H1 (cell line): ENCODE measurements around the gene LAMP1. TPM values are rescaled to one million over a fixed set of nuclear protein-coding genes. Genes with fewer than 3 reads are reported as not detected.
A peak's percentile ranks its signal among the peaks of the same experiment; 100 is the strongest.

Experiments
- CTCF ChIA-PET: fragments of 300-600 bp; sonication (Branson Sonifier 250); formaldehyde crosslinking; loops from one replicate; lab custom pipeline; 2021; ENCODE audit not compliant: partially characterized antibody; lab: Charles Lee
- POLR2A ChIA-PET: fragments of 300-600 bp; sonication (Branson Sonifier 250); formaldehyde crosslinking; loops from one replicate; lab custom pipeline; 2021; ENCODE audit warnings: inconsistent platforms; ENCODE audit not compliant: partially characterized antibody; lab: Charles Lee
- DNase-seq, 2 experiments: peaks; one replicate each; pipeline versions ENCODE4 v3.0.0 to v3.0.0-alpha.2; 2010 to 2022; ENCODE audit warnings: low spot score in 2 of 2, low read depth in 1 of 2, mixed read lengths in 1 of 2
- FAIRE-seq: peaks from 2 replicates; lab custom pipeline; 2011; peaks lifted over from hg19 to GRCh38; lab: Jason Lieb, UNC
- H2AFZ ChIP-seq: 2 replicates; pipeline ENCODE4 v1.8.1; 2012; ENCODE audit warnings: low read length, inconsistent platforms
- H2AK5ac ChIP-seq: 2 replicates; pipeline ENCODE4 v1.6.1; 2013; ENCODE audit warnings: low read depth, low read length
- H2BK120ac ChIP-seq: replicated peaks from 2 replicates; pipeline ENCODE3; 2013; ENCODE audit warnings: low read depth, low read length, inconsistent platforms
- H2BK12ac ChIP-seq: 2 replicates; pipeline ENCODE4 v1.6.1; 2013; ENCODE audit warnings: low read depth, low read length
- H2BK15ac ChIP-seq: 2 replicates; pipeline ENCODE4 v1.6.1; 2013; ENCODE audit warnings: low read length
- H2BK20ac ChIP-seq: 2 replicates; pipeline ENCODE4 v1.6.1; 2013; ENCODE audit warnings: low read length
- H2BK5ac ChIP-seq: 2 replicates; pipeline ENCODE4 v1.6.1; 2013; ENCODE audit warnings: low read depth, low read length
- H3K14ac ChIP-seq: 2 replicates; pipeline ENCODE4 v1.6.1; 2013; ENCODE audit warnings: inconsistent platforms; ENCODE audit not compliant: insufficient read length
- H3K18ac ChIP-seq: 2 replicates; pipeline ENCODE4 v1.6.1; 2013; ENCODE audit warnings: low read length; ENCODE audit errors: extremely low read depth
- H3K23ac ChIP-seq: 2 replicates; pipeline ENCODE4 v1.6.1; 2013; ENCODE audit warnings: inconsistent platforms; ENCODE audit not compliant: insufficient read length
- H3K23me2 ChIP-seq: 2 replicates; pipeline ENCODE4 v1.6.1; 2013; ENCODE audit warnings: low read depth, low read length
- H3K27ac ChIP-seq: 2 replicates; pipeline ENCODE4 v1.6.1; 2011; ENCODE audit warnings: low read depth, low read length, inconsistent platforms
- H3K27me3 ChIP-seq, 4 experiments: replicated peaks in 1 of 4; 1 replicate in 1 of 4; 2 replicates in 3 of 4; pipeline versions ENCODE4 v1.6.1 to v1.8.1; 2011 to 2013; ENCODE audit warnings: low read length in 3 of 4, mild to moderate bottlenecking in 3 of 4, inconsistent platforms in 2 of 4, mixed read lengths in 2 of 4, moderate library complexity in 1 of 4; ENCODE audit not compliant: control insufficient read depth in 3 of 4, insufficient read depth in 3 of 4; ENCODE audit errors: extremely low read depth in 1 of 4
- H3K36me3 ChIP-seq, 4 experiments: 2 replicates each; pipeline versions ENCODE4 v1.6.1 to v1.8.1; 2011 to 2013; ENCODE audit warnings: mild to moderate bottlenecking in 4 of 4, low read length in 3 of 4, moderate library complexity in 2 of 4, control low read depth in 1 of 4, inconsistent platforms in 1 of 4; ENCODE audit not compliant: insufficient read depth in 4 of 4, control insufficient read depth in 2 of 4
- H3K4ac ChIP-seq: replicated peaks from 2 replicates; pipeline ENCODE3; 2013; ENCODE audit warnings: low read length, low read depth, mixed read lengths, inconsistent platforms; ENCODE audit not compliant: insufficient read length
- H3K4me1 ChIP-seq, 4 experiments: replicated peaks in 1 of 4; 1 replicate in 1 of 4; 2 replicates in 3 of 4; pipeline versions ENCODE4 v1.6.1 to v1.8.1; 2011 to 2013; ENCODE audit warnings: low read length in 3 of 4, inconsistent platforms in 2 of 4, mixed read lengths in 1 of 4; ENCODE audit not compliant: insufficient read depth in 4 of 4, control insufficient read depth in 3 of 4
- H3K4me2 ChIP-seq, 2 experiments: 2 replicates each; pipeline versions ENCODE4 v1.6.1 to v1.8.1; 2011 to 2013; ENCODE audit warnings: low read depth in 2 of 2, low read length in 2 of 2, control low read depth in 1 of 2, inconsistent platforms in 1 of 2, mild to moderate bottlenecking in 1 of 2; ENCODE audit not compliant: insufficient read depth in 1 of 2
- H3K4me3 ChIP-seq, 4 experiments: fragments of 200-600, 300-600 bp in 1 of 4; sonication (generic), shearing (Covaris generic), sonication (Bioruptor Twin) in 1 of 4; 2 replicates each; pipeline versions ENCODE4 v1.5.1 to v1.8.1; 2011 to 2016; ENCODE audit warnings: low read length in 4 of 4, low read depth in 3 of 4, control low read depth in 2 of 4, inconsistent platforms in 2 of 4, mild to moderate bottlenecking in 2 of 4, mixed read lengths in 1 of 4, moderate library complexity in 1 of 4; ENCODE audit not compliant: insufficient read depth in 2 of 4; ENCODE audit errors: extremely low read depth in 1 of 4
- H3K56ac ChIP-seq: replicated peaks from 2 replicates; pipeline ENCODE3; 2013; ENCODE audit warnings: low read depth, mild to moderate bottlenecking, mixed read lengths, low read length, inconsistent platforms; ENCODE audit not compliant: insufficient read length
- H3K79me1 ChIP-seq: 2 replicates; pipeline ENCODE4 v1.6.1; 2013; ENCODE audit warnings: low read depth, low read length, control low read depth
- H3K79me2 ChIP-seq, 2 experiments: 2 replicates each; pipeline versions ENCODE4 v1.6.1 to v1.8.1; 2012 to 2013; ENCODE audit warnings: low read length in 2 of 2, mild to moderate bottlenecking in 2 of 2, inconsistent platforms in 1 of 2; ENCODE audit not compliant: insufficient read depth in 2 of 2, control insufficient read depth in 1 of 2
- H3K9ac ChIP-seq, 4 experiments: replicated peaks in 1 of 4; 1 replicate in 1 of 4; 2 replicates in 3 of 4; pipeline versions ENCODE4 v1.6.1 to v1.8.1; 2011 to 2013; ENCODE audit warnings: low read depth in 3 of 4, low read length in 3 of 4, control low read depth in 2 of 4, mild to moderate bottlenecking in 2 of 4, moderate library complexity in 2 of 4, inconsistent platforms in 1 of 4; ENCODE audit errors: extremely low read depth in 1 of 4
- H3K9me3 ChIP-seq, 2 experiments: 2 replicates each; pipeline versions ENCODE4 v1.6.1 to v1.8.1; 2012 to 2013; ENCODE audit warnings: mild to moderate bottlenecking in 2 of 2, moderate library complexity in 2 of 2, control low read depth in 1 of 2, inconsistent platforms in 1 of 2, low read depth in 1 of 2, low read length in 1 of 2, mixed read lengths in 1 of 2; ENCODE audit not compliant: insufficient read depth in 2 of 2
- H4K20me1 ChIP-seq, 2 experiments: replicated peaks in 1 of 2; 2 replicates each; pipeline versions ENCODE3 to v1.8.1; 2011 to 2013; ENCODE audit warnings: inconsistent platforms in 2 of 2, low read length in 2 of 2, mild to moderate bottlenecking in 1 of 2; ENCODE audit not compliant: insufficient read depth in 2 of 2, control insufficient read depth in 1 of 2
- H4K5ac ChIP-seq: 2 replicates; pipeline ENCODE4 v1.6.1; 2013; ENCODE audit warnings: low read length, low read depth, mixed read lengths, inconsistent platforms; ENCODE audit not compliant: insufficient read length
- H4K8ac ChIP-seq: 2 replicates; pipeline ENCODE4 v1.8.0; 2013; ENCODE audit warnings: mild to moderate bottlenecking, moderate library complexity, low read length, inconsistent platforms; ENCODE audit not compliant: insufficient read depth; ENCODE audit errors: extremely low read depth
- H4K91ac ChIP-seq: replicated peaks from 2 replicates; pipeline ENCODE3; 2013; ENCODE audit warnings: low read length, mixed read lengths, inconsistent platforms; ENCODE audit not compliant: insufficient read length
- GTF2F1 ChIP-seq: IDR thresholded peaks from 2 replicates; pipeline ENCODE4 v1.6.1; 2012; ENCODE audit warnings: low read depth, low read length, improper control_type of control experiment, borderline replicate concordance
- POU5F1 ChIP-seq: IDR thresholded peaks from 2 replicates; pipeline ENCODE4 v1.6.1; 2011; ENCODE audit warnings: low read depth, mild to moderate bottlenecking, low read length, moderate library complexity
- RFX5 ChIP-seq: IDR thresholded peaks from 2 replicates; pipeline ENCODE4 v1.6.1; 2011; ENCODE audit warnings: low read depth, low read length, improper control_type of control experiment, borderline replicate concordance
- WGBS, 2 experiments: shearing (Covaris generic) in 1 of 2; methylation state at CpG; one replicate each; pipeline versions ENCODE4 v1.1.6 to v1.1.7; 2013 to 2015; ENCODE audit warnings: low lambda C conversion rate in 2 of 2, mixed read lengths in 2 of 2, inconsistent platforms in 1 of 2, low coverage in 1 of 2, missing lambda C conversion rate in 1 of 2; ENCODE audit not compliant: insufficient replicate concordance in 2 of 2, insufficient coverage in 1 of 2, insufficient read length in 1 of 2; ENCODE audit errors: extremely low coverage in 1 of 2, missing lambda C conversion rate in 1 of 2; 5-methylcytosine and 5-hydroxymethylcytosine counted together
- polyA plus RNA-seq, 7 experiments: library from polyadenylated mRNA; depleted of rRNA in 3 of 7; stranded (reverse) in 5 of 7; unstranded in 2 of 7; fragments of >200 nt in 5 of 7; fragments of 200-250 nt in 2 of 7; gene quantifications; 1 replicate in 5 of 7; 2 replicates in 1 of 7; 4 replicates in 1 of 7; pipeline versions ENCODE4 v1.2.1 to v1.2.3, GENCODE V29; 2011 to 2013; ENCODE audit warnings: missing spikeins in 2 of 7, mixed read lengths in 2 of 7
- total RNA-seq: library from RNA; stranded (reverse); fragmentation: NEBNext Ultra II Directional; extraction: Animal tissue kit (Norgen Biotek cat#: 25700); gene quantifications from 2 replicates; pipeline ENCODE4 v1.2.1, GENCODE V29; 2021

LAMP1 gene
- total and polyA plus RNA-seq, 2 of the 8 experiments (the other 6 are each of a cell fraction or from before 2014, with no cell fraction given): 97.6 to 140 TPM

DNA sequence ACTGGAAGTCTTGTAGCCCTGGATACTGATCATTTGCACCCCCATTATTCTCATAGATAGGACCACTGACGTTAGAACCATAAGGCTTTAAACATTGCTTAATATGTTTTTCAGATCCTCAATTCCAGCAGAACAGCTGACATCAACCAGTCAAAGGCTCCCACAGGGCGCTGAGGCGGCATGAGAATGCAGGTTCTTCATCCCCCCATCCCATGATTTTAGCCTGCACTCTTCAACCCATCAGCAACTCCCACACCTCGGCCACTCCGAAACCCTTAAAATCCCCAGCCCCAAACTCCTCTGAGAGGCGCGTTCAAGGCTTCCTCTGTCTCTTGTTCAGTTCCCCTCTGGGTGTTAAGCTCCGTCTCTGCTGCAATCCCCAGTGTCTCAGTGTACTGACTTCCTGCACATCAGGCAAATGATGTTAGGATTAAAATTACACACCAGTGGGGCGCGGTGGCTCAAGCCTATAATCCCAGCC lies 24.3 kb upstream of the LAMP1 start:
- H3K4me3 ChIP-seq: no peak overlapping the region
- no peak overlapping the region for H2AFZ ChIP-seq
- no peak overlapping the region for H4K5ac ChIP-seq
- 91% methylated on average over 10 of the region's 10 CpGs; no CpG with 5 or more reads in 1 of the 2 experiments for WGBS, 2 experiments
- H2BK120ac ChIP-seq: no peak overlapping the region
- no peaks in the 10 kb centered on the region for H3K4me1 ChIP-seq
- no peak overlapping the region for H3K14ac ChIP-seq
- POLR2A ChIA-PET: interaction anchor here (0.7 to 1.5 kb wide), 4 partner anchors 8 to 55 kb away, joined by 3 read pairs; no protein-coding TSS in a partner anchor
- no peaks in the 10 kb centered on the region for H3K9me3 ChIP-seq
- no peak overlapping the region for H2AK5ac ChIP-seq
- H3K4ac ChIP-seq: no peak overlapping the region
- peak overlapping the region; percentile 86; the same call in 1 of the 2 replicates for H4K8ac ChIP-seq
- no peak for DNase-seq
- no peak overlapping the region for H2BK15ac ChIP-seq
- no peaks in the 10 kb centered on the region; the same call in 1 of the 2 replicates for H3K79me1 ChIP-seq
- H3K9ac ChIP-seq: no peak overlapping the region
- H2BK12ac ChIP-seq: no peak overlapping the region
- no peak overlapping the region for H3K23ac ChIP-seq
- H3K79me2 ChIP-seq: no peaks in the 10 kb centered on the region
- no peak overlapping the region for H2BK20ac ChIP-seq
- CTCF ChIA-PET: interaction anchor here (0.6 to 2.9 kb wide), 7 partner anchors 14 to 179 kb away, joined by 3 to 11 read pairs (median 3); no protein-coding TSS in a partner anchor
- no peak overlapping the region for H3K4me2 ChIP-seq
- H4K20me1 ChIP-seq: peaks cover 0 to 3% of the 10 kb centered on the region in 2 experiments
- no peak overlapping the region for H4K91ac ChIP-seq
- H3K23me2 ChIP-seq: no peaks in the 10 kb centered on the region
- H3K56ac ChIP-seq: no peak overlapping the region
- no peak overlapping the region for H3K18ac ChIP-seq
- no peak for FAIRE-seq
- no peak overlapping the region for H3K27ac ChIP-seq
- no peak for TF ChIP-seq RFX5
- no peak for TF ChIP-seq POU5F1
- no peak for TF ChIP-seq GTF2F1
- TF ChIP-seq, all 59 proteins: peak for 0
- Histone ChIP-seq H2BK5ac (no peak overlapping the region), H3K27me3 (no peaks in the 10 kb centered on the region), H3K36me3 (no peaks in the 10 kb centered on the region; a peak in 1 of 8 replicates)
